ENCODE data around the gene P2RY13. TPM values are rescaled to one million over a fixed set of nuclear protein-coding genes. Genes with fewer than 3 reads are reported as not detected.

Gene P2RY13
- total RNA-seq, 1 donor from 2014 or later, result not detected

GRCh38 chr3:151366993-151367392 is 37.6 kb upstream of the P2RY13 start:
- no peak overlapping the region for H3K27ac Mint-ChIP-seq (ENCODE audit: unreplicated experiment)
- H3K9me3 Mint-ChIP-seq, result no peaks in the 10 kb centered on the region
- H3K36me3 Mint-ChIP-seq (ENCODE audit: low read depth), result peaks cover 6% of the 10 kb centered on the region
- no peaks in the 10 kb centered on the region for H3K4me1 Mint-ChIP-seq
- no peak for DNase-seq (ENCODE audit: low read depth, low spot score)
- no peak overlapping the region for H3K4me3 Mint-ChIP-seq
- no peak for TF ChIP-seq CTCF (conservative IDR thresholded peaks at IDR 0.05)
- H3K27me3 Mint-ChIP-seq (ENCODE audit: low read depth), result no peaks in the 10 kb centered on the region

- H3K9me3 Mint-ChIP-seq, result no peaks in the 10 kb centered on the region
- H3K36me3 Mint-ChIP-seq (ENCODE audit: low read depth), result peaks cover 8% of the 10 kb centered on the region
- H3K27me3 Mint-ChIP-seq (ENCODE audit: low read depth), result no peaks in the 10 kb centered on the region
- H3K27ac Mint-ChIP-seq (ENCODE audit: unreplicated experiment), result no peak overlapping the region
- no peak for DNase-seq (ENCODE audit: low read depth, low spot score)
- TF ChIP-seq CTCF (conservative IDR thresholded peaks at IDR 0.05), result no peak
- no peak overlapping the region for H3K4me3 Mint-ChIP-seq
- peaks cover 3% of the 10 kb centered on the region for H3K4me1 Mint-ChIP-seq
Measured at GRCh38 chr3:151362751-151363174, 33.4 kb upstream of the P2RY13 start.

- TF ChIP-seq CTCF (conservative IDR thresholded peaks at IDR 0.05), result no peak
- Mint-ChIP-seq H3K27me3 (ENCODE audit: low read depth) (no peaks in the 10 kb centered on the region), H3K4me1 (peaks cover 10% of the 10 kb centered on the region), H3K4me3 (no peak overlapping the region), H3K27ac (ENCODE audit: unreplicated experiment) (peak overlapping the region; percentile 54), H3K9me3 (no peaks in the 10 kb centered on the region), H3K36me3 (ENCODE audit: low read depth) (peaks cover 4% of the 10 kb centered on the region)
- DNase-seq (ENCODE audit: low read depth, low spot score), result no peak
Measured at GRCh38 chr3:151357463-151357850, 28.1 kb upstream of the P2RY13 start.

GRCh38 chr3:151356794-151357462 is 27.6 kb upstream of the P2RY13 start:
- no peak for DNase-seq (ENCODE audit: low read depth, low spot score)
- no peaks in the 10 kb centered on the region for H3K27me3 Mint-ChIP-seq (ENCODE audit: low read depth)
- no peak for TF ChIP-seq CTCF (conservative IDR thresholded peaks at IDR 0.05)
- no peak overlapping the region for H3K4me3 Mint-ChIP-seq
- peak overlapping the region; percentile 54 for H3K27ac Mint-ChIP-seq (ENCODE audit: unreplicated experiment)
- H3K9me3 Mint-ChIP-seq, result no peaks in the 10 kb centered on the region
- peaks cover 10% of the 10 kb centered on the region for H3K4me1 Mint-ChIP-seq
- peaks cover 2% of the 10 kb centered on the region for H3K36me3 Mint-ChIP-seq (ENCODE audit: low read depth)

GRCh38 chr3:151351648-151352047 is 22.3 kb upstream of the P2RY13 start:
- H3K4me1 Mint-ChIP-seq, result peaks cover 4% of the 10 kb centered on the region
- H3K9me3 Mint-ChIP-seq, result no peaks in the 10 kb centered on the region
- no peak overlapping the region for H3K4me3 Mint-ChIP-seq
- no peak for TF ChIP-seq CTCF (conservative IDR thresholded peaks at IDR 0.05)
- no peak for DNase-seq (ENCODE audit: low read depth, low spot score)
- H3K36me3 Mint-ChIP-seq (ENCODE audit: low read depth), result no peaks in the 10 kb centered on the region
- no peaks in the 10 kb centered on the region for H3K27me3 Mint-ChIP-seq (ENCODE audit: low read depth)
- no peak overlapping the region for H3K27ac Mint-ChIP-seq (ENCODE audit: unreplicated experiment)
